ENCODE data around the gene PHACTR1.

DNA sequence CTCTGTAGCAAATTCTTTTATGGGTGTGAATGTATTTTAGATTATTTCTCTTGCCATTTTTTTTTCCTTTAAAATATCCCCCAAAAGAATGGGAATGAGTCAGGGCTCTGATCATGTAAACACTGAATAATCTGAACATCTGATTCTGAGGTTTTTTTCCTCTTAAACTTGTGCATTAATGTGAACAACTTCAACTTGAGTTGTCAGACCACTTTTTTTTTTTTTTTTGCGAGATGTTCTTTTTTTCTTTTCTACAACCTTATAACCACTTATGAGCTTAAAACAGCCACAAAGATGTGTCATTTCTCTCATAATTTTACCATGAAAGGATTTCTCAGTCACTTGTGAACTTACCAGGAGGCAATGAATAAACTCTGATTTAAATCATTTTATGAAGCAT lies 526.5 kb downstream of the PHACTR1 start:
- TF ChIP-seq, protein P1, sequence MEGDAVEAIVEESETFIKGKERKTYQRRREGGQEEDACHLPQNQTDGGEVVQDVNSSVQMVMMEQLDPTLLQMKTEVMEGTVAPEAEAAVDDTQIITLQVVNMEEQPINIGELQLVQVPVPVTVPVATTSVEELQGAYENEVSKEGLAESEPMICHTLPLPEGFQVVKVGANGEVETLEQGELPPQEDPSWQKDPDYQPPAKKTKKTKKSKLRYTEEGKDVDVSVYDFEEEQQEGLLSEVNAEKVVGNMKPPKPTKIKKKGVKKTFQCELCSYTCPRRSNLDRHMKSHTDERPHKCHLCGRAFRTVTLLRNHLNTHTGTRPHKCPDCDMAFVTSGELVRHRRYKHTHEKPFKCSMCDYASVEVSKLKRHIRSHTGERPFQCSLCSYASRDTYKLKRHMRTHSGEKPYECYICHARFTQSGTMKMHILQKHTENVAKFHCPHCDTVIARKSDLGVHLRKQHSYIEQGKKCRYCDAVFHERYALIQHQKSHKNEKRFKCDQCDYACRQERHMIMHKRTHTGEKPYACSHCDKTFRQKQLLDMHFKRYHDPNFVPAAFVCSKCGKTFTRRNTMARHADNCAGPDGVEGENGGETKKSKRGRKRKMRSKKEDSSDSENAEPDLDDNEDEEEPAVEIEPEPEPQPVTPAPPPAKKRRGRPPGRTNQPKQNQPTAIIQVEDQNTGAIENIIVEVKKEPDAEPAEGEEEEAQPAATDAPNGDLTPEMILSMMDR (IDR thresholded peaks at IDR 0.05; ENCODE audit: low read depth, low read length), result no peak
- TF ChIP-seq EZH2phosphoT487 (IDR thresholded peaks at IDR 0.05; ENCODE audit: low read depth), result no peak

Data from OCI-LY3 (cell line).